NCI-H2171 (cell line): ENCODE measurements around the gene MAMDC2.

ENCODE experiments used
- DNase-seq: peaks from one replicate; lab custom pipeline; 2025; lab: John Stamatoyannopoulos, UW

The MAMDC2 gene

DNA sequence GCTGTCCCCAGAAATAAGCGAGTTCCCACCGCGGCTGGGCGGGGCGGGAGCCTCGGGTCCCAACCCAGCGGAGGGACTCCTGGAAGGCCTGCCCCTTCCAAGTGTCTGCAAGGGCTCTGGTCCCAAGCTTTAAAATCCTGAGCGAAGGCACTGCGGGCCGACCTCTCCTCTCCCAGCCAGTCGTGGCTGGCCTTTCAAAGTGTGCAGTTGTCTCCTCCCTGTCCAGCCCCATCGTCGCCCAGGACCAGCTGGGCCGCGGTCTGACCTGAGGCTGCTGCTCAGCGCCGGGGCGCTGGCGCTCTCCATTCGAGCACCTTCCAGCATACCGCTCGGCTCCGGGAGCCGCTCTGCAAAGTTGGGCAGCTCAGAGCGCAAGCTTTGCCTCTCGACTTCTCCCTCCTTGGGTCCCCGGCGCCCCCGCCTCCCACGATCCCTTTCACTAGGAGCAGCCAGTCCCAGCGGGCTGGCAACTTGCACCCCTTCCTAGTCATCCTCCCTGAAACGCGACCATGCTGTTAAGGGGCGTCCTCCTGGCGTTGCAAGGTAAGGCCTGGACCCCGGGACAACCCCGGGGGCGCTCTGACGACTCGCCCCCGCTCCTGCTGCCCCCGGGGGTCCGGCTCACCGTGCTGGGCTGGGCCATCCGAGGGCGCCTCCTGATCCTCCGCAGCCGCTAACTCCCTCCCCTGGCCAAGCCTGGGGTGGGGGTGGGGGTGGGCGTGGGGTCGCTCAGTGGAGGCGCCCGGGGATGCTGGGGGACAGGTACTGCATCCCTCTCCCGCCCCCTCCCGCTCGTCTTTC lies at the start of gene MAMDC2:
MAMDC2 (plus strand) TSS at position 160 of the 801 bp plus-strand sequence; CDS start at position 510, 350 bp downstream.
- DNase-seq, result no peak

DNA sequence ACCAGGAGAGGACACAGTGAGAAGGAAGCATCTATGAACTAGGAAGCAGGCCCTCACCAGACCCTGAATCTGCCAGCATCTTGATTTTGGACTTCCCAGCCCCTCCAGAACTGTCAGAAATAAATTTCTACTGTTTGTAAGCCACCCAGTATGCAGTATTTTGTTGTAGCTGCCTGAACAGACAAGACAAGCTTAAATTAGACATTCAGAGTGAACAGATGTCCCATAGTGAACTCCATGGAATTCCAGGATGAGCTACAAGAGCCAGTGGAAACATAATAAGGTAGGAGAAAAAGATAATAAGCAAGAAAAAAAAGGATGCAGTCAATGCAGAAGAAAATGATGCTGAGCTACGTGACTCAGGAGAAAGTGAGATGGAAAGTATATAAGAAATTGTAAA lies 47.8 kb upstream of the MAMDC2 start:
- no peak for DNase-seq

DNA sequence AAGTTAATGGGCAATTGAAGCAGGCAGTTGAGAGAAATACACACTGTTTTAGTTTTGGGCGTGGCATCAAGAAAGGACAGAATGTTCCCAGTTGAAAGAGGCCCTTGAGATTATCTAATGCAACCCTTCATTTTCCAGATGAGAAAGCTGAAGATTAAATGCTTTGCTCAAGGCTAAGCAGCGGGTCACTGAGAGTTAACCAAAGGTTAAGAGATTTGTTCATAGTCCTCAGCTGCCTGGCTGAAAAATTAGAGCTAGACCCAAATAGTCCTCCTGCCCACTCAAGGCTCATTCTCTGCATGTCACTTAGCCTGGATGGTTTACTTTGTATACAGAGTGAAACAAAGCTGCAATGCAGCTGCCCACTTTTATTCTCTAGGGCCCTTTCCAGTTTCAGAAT lies 46.7 kb upstream of the MAMDC2 start:
- no peak for DNase-seq

DNA sequence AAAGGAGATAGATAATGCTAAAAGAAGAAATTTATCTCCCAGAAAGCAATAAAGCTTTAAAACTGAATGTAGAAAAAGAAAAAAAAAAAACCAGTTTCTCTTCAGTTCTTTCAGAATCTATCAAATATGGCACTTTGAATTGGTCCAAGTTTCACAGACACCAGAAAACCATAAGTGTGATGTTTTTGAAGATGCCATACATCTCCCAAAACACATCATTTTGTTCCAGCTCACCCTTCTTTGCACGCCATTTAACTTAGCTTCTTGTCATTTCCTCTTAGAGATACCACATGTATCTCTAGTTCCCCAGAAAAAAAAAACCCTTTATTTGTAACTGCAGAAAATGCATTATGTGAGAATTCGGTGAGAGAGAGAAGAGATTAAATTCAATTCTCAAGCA lies 46.1 kb upstream of the MAMDC2 start:
- DNase-seq, result no peak

- no peak for DNase-seq
Observed at GRCh38 chr9:69999315-69999714, 44.3 kb upstream of the MAMDC2 start.

DNA sequence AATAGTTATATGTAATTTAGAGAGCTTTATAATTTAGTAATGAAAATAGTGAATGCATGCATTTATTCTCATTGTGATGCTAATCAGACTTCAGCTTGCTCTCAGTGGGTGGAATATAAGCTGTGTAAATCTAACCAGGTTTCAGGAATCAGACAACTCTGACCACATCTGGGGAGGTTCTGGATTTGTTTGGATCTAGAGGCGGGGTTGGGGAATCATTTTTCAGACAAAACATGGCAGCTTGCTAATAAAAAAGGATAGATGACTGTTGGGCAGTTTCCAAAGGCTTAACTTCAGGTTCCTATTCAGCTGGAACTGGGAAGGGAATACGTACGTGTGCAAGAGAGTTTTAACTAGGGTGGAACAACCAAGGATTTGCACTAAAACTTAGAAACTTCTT lies 43.2 kb upstream of the MAMDC2 start:
- DNase-seq, result no peak

DNA sequence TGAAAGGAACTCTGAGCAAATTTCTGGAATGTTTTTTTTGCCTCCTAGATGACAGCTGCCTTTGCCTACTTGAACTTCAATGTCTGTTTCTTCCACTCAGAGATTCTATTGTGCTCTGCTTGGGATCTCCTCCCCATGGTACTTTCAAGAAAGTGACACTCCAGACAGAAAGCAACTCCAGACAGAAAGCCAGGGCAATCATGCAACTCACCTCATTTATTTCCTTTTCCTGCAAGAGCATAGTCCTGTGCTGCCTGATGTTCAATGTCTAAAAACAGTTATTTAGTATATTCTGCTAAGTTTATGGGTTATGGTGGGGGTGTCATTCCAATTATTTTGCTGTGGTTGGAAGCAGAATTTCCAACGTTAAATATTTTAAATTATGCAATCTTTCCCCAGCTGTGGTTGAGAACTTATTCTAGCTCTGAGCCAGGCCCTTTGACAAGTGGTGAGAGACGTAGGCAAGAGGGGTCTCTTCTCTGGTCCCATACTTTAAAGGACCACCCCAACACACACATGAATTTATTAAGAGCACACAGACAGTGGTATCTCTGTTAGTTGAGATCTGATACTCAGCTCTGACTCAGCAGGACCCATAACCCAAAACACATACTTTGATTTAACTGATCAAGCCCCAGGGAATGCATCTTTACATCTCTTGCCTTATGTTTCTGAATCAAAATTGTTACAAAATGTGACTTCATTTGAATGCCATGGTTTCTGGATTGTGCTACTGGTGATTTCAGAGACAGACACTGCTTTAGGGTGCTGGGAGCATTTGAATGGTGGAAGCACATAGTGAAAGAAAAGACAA lies 39.5 kb upstream of the MAMDC2 start:
- DNase-seq, result no peak

GRCh38 chr9:70006306-70006705 lies 37.3 kb upstream of the MAMDC2 start:
- DNase-seq, result no peak

DNA sequence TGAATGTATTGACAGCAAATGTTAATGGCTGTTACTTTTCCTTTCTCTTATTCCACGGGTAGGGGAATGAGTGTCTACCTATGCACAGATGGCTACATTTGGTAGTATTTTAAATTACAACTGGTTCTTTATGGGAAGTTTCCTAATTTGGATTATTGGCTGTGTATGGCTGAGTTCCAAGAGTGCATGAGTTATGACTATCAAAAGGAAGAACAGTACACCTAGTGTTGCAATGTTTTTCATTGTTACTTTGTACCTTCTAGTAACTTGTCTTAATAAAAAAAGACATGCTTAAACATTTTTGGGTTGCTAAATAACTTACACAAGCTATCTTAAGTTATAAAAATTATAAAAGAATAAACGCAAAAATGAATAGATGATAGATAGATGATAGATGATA lies 35.8 kb upstream of the MAMDC2 start:
- no peak for DNase-seq

- no peak for DNase-seq
Observed at GRCh38 chr9:70010015-70010414, 33.6 kb upstream of the MAMDC2 start.

GRCh38 chr9:70011366-70011765 lies 32.3 kb upstream of the MAMDC2 start:
- no peak for DNase-seq

- DNase-seq, result no peak
Observed at GRCh38 chr9:70012569-70012968, 31.1 kb upstream of the MAMDC2 start.

DNA sequence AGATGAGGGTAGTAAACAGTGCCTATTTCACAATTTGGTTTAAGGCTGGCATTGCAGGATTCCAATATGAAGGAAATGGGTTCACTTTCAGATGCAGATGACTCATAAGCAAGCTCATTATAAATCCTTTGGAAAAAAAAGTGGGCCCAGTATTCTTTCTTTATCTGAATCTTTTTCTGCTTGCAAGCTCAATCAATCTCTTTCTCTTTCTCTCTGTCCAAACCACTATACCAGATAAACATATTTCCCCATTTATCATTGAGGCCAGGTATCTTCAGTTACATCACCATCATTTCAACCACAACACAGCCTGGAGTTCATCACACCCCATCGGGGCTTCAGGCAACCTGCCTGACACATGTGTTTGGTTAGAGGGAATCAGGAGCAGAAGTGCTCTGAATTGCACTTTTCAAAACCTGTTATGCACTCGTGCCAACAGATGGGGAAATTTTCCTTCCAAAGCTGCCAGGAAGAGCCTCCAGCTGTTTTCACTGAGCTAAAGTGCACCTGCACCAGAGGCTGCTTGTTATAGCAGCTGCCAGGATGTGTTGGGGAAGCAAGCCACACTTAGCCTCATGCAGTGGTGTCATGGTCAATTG lies 30.0 kb upstream of the MAMDC2 start:
- peak; percentile 54 for DNase-seq

GRCh38 chr9:70015099-70015498 lies 28.5 kb upstream of the MAMDC2 start:
- DNase-seq, result no peak

DNA sequence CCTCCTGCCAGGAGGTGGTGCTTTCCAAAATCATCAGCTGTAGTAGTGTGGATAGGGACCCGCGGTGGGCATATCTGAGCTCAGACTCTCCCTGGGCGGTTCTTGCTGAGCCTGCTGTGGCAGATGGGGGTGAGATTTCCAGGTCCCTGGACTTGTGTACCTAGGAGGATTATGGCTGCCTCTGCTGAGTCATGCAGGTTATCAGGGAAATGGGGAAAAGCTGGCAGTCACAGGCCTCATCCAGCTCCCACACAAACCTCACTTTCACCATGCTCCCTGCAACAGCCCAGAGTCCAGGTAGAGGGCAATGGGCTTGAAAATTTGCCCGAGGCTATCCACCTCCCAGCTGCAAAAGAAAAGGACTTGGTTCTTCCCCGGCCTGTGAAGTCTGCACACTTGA lies 23.4 kb upstream of the MAMDC2 start:
- peak; percentile 8 for DNase-seq

DNA sequence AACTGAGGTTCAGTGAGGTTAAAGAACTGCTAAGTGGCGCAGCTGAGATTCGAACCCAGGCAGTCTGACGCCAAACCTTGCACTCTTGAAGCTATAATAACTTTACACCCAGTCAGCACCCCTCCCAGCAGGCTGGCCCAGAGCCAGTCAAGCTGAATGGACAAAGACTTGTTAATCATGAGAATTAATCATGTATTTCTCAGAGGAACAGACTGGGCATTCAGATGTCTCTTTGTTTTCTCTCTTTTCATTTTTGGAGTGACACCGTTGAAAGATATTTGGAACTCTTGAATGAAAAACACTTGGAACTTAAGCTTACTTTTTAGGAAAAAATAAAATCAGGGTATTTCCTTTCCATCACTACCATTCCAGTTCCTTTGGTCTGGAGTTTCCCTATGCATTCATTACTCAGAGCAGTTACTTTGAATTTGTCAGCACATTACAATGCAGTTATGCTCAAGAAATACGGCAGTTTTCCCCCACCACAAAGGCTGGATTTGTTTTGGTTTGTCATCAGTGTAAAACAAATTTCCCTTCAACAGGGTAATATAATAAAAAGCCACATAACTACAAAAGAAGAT lies 22.6 kb upstream of the MAMDC2 start:
- no peak for DNase-seq

DNA sequence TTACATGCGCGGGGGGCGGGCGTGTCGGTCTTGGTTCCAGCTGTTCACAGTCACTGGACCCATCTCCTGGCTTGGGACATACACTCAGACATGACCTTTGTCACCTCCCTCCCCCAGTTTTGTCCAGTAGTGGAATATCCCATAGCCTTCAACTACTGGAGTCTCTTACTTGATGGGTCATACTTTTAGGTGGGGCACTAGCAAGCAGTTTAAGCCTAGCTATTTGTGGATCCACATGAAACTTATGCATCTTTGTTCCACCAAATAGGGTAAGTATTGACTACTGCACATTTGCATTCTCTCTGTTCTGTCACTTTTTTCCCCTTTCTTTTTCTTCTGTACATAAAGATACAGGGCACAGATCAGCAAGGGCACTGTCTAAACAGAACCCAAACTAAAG lies 15.4 kb upstream of the MAMDC2 start:
- no peak for DNase-seq

- no peak for DNase-seq
Observed at GRCh38 chr9:70030156-70030555, 13.5 kb upstream of the MAMDC2 start.

DNA sequence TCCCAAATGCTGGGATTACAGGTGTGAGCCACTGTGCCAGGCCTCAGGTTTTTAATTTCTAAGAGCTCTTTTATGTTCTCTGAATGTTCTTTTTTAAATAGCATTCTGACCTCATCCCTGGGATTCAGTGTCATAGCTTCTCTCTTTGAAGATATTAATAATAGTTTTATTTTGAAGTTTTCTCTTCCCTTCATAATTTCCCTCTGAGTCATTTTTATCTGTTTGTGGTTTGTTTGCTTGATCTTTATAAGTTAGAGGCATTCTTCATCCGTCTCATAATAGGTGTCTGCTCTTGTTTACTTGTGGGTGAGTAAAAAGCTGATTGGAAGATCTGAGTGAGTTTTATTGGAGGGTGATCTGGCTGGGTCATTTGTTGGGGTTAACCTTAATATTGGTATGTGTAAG lies 12.5 kb upstream of the MAMDC2 start:
- DNase-seq, result no peak

GRCh38 chr9:70034271-70034711 lies 9.4 kb upstream of the MAMDC2 start:
- DNase-seq, result no peak

DNA sequence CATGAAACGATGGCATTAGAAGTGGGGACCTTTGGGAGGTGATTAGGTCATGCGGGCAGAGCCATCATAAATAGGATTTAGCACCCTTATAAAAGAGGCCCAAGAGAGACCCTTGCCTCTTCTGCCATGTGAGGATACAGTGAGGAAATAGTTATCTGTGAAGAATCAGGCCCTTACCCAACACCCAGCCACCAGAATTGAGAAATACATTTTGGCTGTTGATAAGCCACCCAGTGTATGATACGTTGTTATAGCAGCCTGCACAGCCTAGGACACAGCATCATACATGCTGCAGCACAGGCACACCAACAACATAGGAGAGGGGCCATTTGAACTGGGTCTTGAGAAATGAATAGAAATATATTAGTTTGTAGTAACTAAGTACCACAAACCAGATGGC lies 8.0 kb upstream of the MAMDC2 start:
- no peak for DNase-seq

- DNase-seq, result no peak
Observed at GRCh38 chr9:70036641-70037040, 7.0 kb upstream of the MAMDC2 start.
